Astrocyte (in vitro differentiated cells and primary cell): ENCODE data around the gene ZNG1A.
"Not testable (repeated sequence)": the region's sequence is repeated elsewhere in the genome, so short reads cannot be mapped to it uniquely, and the experiment has no call there.

Experiments used
- CTCF ChIP-seq: IDR thresholded peaks from 2 replicates; pipeline ENCODE4 v1.5.1; 2011; ENCODE audit warnings: low read depth, mild to moderate bottlenecking, inconsistent platforms, low read length, moderate library complexity; ENCODE audit not compliant: insufficient read depth
- EZH2 ChIP-seq: IDR thresholded peaks from 2 replicates; pipeline ENCODE4 v1.6.1; 2012; ENCODE audit warnings: mild to moderate bottlenecking, low read length, inconsistent platforms; ENCODE audit not compliant: insufficient read depth

- TF ChIP-seq CTCF: not testable (repeated sequence)
- peak; percentile 58 for TF ChIP-seq EZH2
These were observed 61.5 kb downstream of the ZNG1A start for GRCh38 chr9:117144-117994.
